RWPE1 (cell line): ENCODE data around the gene FRMD4B.

Experiments used
- CTCF ChIA-PET: fragments of 350-600 bp; sonication (Branson Sonifier 250); formaldehyde crosslinking; extraction: SDS; loops from one replicate; lab custom pipeline; 2021; lab: Yijun Ruan, JAX
- POLR2A ChIA-PET: fragments of 400-600 bp; formaldehyde crosslinking; extraction: SDS; loops from one replicate; lab custom pipeline; 2020; ENCODE audit warnings: antibody characterized with exemption; ENCODE audit not compliant: low non-redundant PET; lab: Yijun Ruan, JAX
- DNase-seq: peaks from one replicate; pipeline ENCODE4 v3.0.0; 2012; ENCODE audit warnings: low spot score
- H3K27ac ChIP-seq: fragments of 450-650 bp; 2 replicates; pipeline ENCODE4 v1.5.1; 2017
- TF ChIP-seq, protein P1 (sequence below): fragments of 450-650 bp; conservative IDR thresholded peaks from 2 replicates; pipeline ENCODE4 v1.5.1; 2017; ENCODE audit warnings: low read depth, mild to moderate bottlenecking

Gene FRMD4B

DNA sequence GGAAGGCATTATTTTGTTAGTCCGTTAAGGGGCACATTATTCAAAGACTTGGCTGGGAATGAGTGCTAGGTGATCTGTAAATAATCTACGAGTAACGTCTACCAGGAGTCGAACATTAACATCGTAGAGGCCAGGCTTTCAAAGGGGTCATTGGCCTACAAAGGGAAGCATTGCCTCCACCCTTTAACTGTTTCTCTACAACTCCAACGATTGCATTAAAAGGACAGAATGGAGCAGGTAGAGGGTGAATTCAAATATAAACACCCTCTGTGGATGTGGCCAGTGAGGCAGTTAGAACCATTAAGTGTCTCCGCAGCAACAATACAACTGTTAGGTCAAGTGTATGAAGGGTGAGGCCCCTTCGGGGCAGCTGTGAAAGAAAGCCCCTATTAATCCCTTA lies 137.5 kb downstream of the FRMD4B start:
- CTCF ChIA-PET: no interaction called here
- no peak for DNase-seq

DNA sequence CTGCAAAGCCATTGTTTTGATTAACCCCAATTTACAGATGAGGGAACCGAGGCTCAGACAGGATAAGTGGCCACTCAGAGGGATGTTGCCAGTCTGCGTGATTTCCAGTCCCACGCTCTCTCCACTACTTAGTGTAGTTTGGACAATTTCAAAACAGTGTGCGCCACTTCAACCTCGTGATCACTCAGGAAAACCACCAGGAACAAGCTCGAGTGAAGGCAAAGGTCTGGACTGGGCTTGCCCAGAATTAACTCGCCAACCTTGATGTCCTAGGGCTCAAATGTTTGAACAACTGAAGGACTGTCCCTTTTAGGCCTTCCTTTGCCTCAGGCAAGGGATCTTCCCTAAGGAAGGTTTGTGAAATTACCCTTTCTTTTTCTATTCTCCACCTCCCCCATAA lies 139.3 kb downstream of the FRMD4B start:
- TF ChIP-seq, protein P1, sequence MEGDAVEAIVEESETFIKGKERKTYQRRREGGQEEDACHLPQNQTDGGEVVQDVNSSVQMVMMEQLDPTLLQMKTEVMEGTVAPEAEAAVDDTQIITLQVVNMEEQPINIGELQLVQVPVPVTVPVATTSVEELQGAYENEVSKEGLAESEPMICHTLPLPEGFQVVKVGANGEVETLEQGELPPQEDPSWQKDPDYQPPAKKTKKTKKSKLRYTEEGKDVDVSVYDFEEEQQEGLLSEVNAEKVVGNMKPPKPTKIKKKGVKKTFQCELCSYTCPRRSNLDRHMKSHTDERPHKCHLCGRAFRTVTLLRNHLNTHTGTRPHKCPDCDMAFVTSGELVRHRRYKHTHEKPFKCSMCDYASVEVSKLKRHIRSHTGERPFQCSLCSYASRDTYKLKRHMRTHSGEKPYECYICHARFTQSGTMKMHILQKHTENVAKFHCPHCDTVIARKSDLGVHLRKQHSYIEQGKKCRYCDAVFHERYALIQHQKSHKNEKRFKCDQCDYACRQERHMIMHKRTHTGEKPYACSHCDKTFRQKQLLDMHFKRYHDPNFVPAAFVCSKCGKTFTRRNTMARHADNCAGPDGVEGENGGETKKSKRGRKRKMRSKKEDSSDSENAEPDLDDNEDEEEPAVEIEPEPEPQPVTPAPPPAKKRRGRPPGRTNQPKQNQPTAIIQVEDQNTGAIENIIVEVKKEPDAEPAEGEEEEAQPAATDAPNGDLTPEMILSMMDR: no peak
- ChIA-PET POLR2A (no interaction called here), CTCF (no interaction called here)
- no peak for DNase-seq
- H3K27ac ChIP-seq: no peak overlapping the region

More for the DNA sequence above, 137.5 kb downstream of the FRMD4B start:
- TF ChIP-seq, protein P1: no peak
- no peak overlapping the region for H3K27ac ChIP-seq
- POLR2A ChIA-PET: no interaction called here

DNA sequence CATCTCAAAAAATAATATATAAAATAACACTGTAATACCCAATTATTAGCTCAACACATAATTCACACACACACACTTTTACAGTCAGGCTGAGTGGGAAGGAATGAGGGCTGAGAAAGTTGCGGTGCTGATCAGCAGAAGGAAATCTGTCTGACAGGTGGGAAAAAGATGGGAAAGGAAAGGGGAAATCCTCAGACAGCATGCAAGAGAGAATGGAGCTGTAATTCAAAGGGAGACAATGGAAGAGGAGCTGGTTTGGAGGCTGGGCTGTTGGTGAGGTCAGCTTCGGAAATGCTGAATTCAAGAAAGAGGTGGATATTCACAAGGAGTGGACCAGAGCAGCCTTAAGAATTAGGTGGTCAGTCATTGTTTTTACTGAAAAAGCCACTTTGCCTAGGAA lies 141.8 kb downstream of the FRMD4B start:
- no peak for DNase-seq
- ChIA-PET POLR2A (no interaction called here), CTCF (no interaction called here)
- no peak overlapping the region for H3K27ac ChIP-seq
- TF ChIP-seq, protein P1: no peak

DNA sequence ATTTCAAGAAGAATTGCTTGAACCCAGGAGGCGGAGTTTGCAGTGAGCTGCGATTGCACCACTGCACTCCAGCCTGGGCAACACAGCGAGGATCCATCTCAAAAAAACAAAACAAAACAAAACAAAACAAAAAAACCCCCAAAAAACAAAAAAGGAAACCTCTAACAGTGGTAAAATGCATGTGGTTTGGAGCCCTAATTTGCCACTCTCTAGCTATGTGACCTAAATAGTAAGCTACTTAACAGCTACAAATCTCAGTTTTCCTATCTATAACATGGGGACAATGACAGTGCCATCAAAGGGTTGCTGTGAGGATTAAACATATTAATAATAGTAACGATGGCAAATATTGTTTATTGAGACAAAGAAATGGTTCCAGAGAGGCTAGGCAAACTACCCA lies 144.1 kb downstream of the FRMD4B start:
- H3K27ac ChIP-seq: no peak overlapping the region
- CTCF ChIA-PET: no interaction called here
- POLR2A ChIA-PET: no interaction called here
- DNase-seq: no peak
- TF ChIP-seq, protein P1: no peak

DNA sequence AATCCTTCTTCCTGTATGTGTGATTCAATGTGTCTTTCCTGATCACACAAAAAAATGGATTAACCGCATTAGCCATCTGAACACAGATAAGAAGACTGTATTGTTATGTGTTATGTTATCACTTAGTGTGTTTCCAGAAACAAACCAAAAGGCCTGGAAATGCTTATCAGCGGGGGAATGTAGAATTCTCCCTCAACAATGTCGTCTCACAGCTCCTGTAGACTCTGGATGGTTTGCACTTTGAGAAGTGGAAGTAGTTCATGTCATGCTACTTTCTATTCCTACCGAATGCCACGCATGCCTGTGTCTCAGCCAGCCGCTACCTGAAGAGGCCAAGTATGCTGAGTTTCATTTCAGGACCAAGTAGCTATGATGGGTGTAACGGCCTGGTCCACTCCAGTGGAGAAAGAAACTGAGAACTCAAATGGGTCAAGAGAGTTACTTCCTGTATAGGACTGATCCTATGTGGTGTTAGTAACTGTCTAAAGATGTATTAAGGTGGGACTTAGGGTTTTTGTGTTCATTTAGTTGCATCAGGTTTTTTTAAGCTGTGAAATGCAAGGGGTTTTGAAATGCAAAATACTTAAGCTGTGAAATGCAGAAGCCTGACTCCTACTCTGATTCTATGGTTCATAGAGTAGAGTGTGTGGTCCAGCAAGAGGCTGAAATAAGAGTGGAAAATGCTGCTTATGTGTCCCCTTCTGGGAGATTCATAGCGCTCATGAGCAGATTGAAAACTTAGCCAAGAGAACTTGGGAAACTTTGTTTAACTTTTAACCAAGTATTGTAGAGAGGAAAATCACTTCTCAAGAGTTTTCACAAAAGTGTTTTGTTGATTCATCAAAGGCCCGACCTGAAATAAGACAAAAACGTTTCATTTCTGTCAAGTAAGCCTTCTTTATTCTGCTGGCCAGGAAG lies 145.0 kb downstream of the FRMD4B start:
- CTCF ChIA-PET: interaction anchor here (0.9 kb wide), 1 partner anchor 564 kb away, joined by 5 read pairs; no protein-coding TSS in a partner anchor

DNA sequence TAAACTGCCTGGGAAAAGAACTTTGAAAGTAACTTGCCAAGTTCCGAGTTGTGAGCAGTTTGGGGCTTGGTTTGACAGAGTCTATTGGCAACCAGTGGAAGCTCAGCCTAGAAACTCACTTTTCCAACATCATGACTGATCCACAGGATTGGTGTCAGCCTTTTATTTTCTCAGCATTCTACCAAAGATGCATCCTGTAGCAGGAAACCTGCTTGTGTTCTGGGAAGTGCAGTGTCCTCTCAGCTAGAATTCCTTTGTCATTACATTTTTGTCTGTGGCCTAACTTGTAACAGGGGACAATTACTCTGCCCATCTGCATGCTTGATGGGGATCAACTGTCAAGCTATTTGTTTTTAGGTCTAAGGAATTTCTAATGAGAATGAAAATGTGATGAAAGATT lies 146.8 kb downstream of the FRMD4B start:
- no peak overlapping the region for H3K27ac ChIP-seq
- no peak for DNase-seq
- POLR2A ChIA-PET: no interaction called here
- TF ChIP-seq, protein P1: no peak
- CTCF ChIA-PET: no interaction called here

More for the DNA sequence above, 145.0 kb downstream of the FRMD4B start:
- DNase-seq: no peak
- no peak overlapping the region for H3K27ac ChIP-seq
- POLR2A ChIA-PET: no interaction called here
- TF ChIP-seq, protein P1: no peak
